Measurements from ENCODE around the gene ZNF385A.

Gene ZNF385A

DNA sequence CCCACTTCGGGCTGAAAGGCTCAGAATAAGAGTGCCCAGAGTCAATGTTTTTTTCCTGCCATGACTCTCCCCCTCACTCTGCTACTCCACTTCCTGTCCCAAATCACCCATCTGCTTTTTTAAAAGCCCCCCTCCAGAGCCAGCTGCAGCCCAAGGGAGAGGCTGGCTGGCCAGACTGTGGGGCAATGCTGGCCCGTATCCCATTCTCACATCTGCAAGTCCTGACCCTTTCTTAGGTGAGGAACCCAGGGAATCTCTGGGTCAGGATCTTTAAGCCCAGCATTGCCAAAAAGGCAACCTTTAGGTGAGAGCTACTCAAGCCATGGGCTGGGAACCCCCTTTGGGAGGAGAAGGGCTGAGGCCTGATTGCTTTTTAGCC is 36.2 kb upstream of the ZNF385A start:
- TF ChIP-seq, protein P1, sequence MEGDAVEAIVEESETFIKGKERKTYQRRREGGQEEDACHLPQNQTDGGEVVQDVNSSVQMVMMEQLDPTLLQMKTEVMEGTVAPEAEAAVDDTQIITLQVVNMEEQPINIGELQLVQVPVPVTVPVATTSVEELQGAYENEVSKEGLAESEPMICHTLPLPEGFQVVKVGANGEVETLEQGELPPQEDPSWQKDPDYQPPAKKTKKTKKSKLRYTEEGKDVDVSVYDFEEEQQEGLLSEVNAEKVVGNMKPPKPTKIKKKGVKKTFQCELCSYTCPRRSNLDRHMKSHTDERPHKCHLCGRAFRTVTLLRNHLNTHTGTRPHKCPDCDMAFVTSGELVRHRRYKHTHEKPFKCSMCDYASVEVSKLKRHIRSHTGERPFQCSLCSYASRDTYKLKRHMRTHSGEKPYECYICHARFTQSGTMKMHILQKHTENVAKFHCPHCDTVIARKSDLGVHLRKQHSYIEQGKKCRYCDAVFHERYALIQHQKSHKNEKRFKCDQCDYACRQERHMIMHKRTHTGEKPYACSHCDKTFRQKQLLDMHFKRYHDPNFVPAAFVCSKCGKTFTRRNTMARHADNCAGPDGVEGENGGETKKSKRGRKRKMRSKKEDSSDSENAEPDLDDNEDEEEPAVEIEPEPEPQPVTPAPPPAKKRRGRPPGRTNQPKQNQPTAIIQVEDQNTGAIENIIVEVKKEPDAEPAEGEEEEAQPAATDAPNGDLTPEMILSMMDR (IDR thresholded peaks at IDR 0.05; ENCODE audit: insufficient read depth, low read depth, low read length, missing control alignments), result no peak
- H3K4me3 ChIP-seq (ENCODE audit: low read length), result no peak overlapping the region
- no peak for DNase-seq (ENCODE audit: low read depth)

DNA sequence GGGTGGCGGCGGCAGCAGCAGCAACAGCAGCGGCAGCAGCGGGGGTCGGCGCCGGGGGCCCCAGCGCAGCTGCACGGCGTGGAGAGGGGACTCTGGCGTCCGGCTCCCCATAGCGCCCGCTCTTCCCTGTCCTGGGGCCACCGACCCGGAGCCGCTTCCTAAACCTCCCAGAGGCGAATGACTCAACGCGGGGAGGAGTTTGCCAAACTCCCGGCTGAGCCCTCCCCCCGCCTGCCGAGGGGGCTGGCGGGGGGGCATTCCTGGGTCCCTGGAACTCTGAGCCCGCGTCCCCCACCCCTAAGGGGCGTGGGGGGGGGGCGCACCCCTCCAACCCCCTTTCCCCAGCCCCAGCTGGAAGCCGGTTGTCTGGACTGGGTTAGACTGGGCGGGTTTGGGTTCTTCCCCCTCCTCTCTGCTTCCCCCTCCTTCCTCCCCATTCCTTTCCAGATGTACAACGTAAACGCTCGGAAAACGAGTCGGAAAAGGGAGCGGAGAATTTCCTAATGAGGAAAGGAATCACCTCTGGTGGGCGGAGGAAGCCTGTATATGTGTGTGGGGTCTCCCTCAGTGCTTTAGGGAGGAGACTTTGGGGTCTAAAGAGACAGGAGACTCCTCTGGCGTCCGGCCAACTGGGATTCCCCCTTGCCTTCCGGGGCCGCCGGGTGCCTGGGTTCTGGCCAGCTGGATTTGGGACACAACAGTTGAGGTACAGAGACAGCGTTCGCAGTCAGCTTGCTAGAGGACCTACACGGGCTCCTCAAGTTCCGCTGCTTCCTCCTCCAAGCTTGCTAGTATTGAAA is 34.8 kb upstream of the ZNF385A start, which contains the start of gene ITGA5:
Gene ITGA5, minus strand, starts transcription at position 179 of the 800 bp plus-strand sequence. Its CDS starts 68 bp downstream, at position 111.
- TF ChIP-seq, protein P1 (IDR thresholded peaks at IDR 0.05; ENCODE audit: insufficient read depth, low read depth, low read length, missing control alignments), result no peak
- DNase-seq (ENCODE audit: low read depth), result peak; percentile 78
- peak within 1 kb of the TSS; percentile 72 for H3K4me3 ChIP-seq (ENCODE audit: low read length)

DNA sequence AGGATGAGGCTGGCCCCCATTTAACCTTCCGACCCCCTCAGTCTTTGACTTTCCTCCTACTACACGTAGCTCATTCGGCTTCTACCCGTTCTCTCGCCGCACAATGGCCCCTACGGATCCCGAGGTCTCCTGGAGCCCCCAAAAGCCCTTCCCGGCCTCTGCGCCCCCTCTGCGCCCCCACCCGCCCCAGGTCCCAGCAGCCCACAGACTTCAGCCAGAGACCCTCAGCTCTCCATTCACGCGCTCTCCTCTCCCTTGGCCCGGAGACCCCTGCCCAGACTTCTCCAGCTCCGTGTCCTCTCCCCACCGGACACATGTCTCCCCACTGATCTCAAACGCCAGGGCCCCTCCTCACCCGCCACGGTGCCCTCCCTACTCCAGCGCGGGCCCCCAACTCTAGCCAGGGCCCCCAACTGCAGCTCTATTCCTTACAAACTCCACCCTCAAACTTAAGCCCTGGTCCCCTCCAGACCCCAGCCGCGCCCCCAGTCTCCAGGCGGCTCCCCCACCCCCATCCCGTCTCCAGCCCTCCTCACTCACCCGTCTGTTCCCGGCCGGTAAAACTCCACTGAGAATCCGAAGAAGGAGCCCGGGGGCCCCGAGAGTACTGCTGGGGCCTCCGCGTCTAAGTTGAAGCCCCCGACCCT is 34.0 kb upstream of the ZNF385A start:
- TF ChIP-seq, protein P1 (IDR thresholded peaks at IDR 0.05; ENCODE audit: insufficient read depth, low read depth, low read length, missing control alignments), result no peak
- peak overlapping the region; percentile 72 for H3K4me3 ChIP-seq (ENCODE audit: low read length)

DNA sequence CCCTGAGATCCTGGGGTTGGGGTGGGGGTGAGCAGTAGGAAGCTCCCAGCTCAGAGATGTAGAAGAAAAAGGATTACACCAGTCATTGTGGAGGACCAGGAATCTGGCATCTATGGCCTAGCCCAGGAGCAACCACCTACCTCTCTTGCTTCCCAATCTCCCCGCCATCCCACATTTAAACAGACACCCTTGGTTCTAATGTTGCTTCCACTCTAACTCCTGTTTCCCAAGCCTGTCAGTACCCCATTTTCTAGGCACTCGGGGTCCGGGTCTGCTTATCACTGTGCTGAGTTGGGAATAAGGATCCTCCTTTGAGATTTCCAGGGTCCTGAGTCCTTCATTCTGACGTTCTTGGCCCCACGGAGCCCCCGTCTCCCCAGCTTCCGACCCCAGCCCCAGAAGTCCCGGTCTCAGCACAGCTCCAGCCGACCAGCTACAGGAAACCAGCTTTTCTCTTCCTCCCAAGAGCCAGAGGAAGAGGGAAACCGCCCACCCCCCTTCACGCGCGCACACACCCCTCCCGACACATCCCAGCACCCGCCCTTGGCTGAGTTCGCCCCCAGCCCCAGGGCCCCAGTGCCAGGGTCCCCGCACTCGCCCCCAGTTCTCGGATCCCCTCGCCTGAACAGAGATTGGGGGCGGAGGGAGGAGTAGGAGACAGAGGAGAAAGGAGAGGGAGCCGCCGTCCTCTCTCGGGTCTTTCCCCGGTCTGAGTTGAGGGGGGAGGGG is 33.3 kb upstream of the ZNF385A start:
- DNase-seq (ENCODE audit: low read depth), result no peak
- H3K4me3 ChIP-seq (ENCODE audit: low read length), result peak overlapping the region; percentile 72
- TF ChIP-seq, protein P1 (IDR thresholded peaks at IDR 0.05; ENCODE audit: insufficient read depth, low read depth, low read length, missing control alignments), result no peak

More for the DNA sequence above, 34.0 kb upstream of the ZNF385A start:
- DNase-seq (ENCODE audit: low read depth), result no peak

DNA sequence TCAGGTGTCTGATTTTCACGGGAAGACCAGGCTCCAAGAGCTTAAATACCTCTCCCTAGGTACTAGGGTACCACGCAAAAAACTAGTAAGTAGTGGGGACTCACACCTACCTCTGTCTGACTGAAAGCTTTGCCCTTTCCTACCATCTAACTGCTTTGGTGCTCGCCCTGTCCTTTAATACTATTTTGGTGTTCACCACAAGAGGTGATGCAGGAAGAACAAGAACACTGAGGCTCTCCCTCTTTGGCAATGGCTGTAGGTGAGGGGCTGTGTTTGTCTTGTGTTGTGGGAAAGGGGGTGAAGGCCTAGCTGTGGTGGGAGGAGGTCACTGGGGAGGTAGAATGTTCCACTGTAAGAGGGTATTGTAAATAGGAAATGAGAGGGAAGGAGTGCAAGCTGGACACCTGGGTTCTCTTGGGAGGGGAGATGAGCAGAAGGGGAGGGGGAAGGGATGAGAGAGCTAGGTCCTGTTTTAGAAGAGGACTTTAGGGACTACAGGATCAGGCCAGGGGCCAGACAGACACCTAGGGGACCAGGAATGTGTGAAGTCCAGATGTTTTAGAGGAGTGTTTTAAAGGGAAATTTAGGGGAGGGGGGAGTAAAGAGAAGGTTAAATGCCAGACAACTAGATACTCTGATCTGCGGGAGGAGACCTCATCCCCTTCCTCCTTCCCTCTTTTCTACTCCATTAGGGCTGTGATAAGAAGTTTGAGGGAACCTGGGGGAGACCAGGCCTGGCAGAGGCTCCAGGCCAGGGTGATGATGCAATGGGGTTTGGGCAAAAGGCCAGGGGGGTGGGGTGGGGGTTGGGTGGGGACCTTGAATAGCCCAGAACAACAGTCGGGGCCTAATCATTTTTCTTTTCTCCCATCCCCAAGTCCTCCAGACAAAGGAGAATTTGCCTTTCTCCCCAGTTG is 32.4 kb upstream of the ZNF385A start:
- TF ChIP-seq, protein P1 (IDR thresholded peaks at IDR 0.05; ENCODE audit: insufficient read depth, low read depth, low read length, missing control alignments), result no peak
- DNase-seq (ENCODE audit: low read depth), result no peak
- no peak overlapping the region for H3K4me3 ChIP-seq (ENCODE audit: low read length)

All from epithelial cell of esophagus (primary cell).